Epithelial cell of esophagus (primary cell): ENCODE data around the gene INS.

Source experiments
- DNase-seq: peaks from one replicate; pipeline ENCODE4 v3.0.0; 2010; ENCODE audit warnings: low read depth
- H3K4me3 ChIP-seq: 2 replicates; pipeline ENCODE4 v1.5.1; 2011; ENCODE audit warnings: mild to moderate bottlenecking, low read length, control low read depth
- TF ChIP-seq, protein P1 (sequence below): IDR thresholded peaks from 2 replicates; pipeline ENCODE4 v1.5.1; 2011; ENCODE audit warnings: low read depth, mild to moderate bottlenecking, low read length, control low read depth, inconsistent platforms; ENCODE audit not compliant: insufficient read depth; ENCODE audit errors: missing control alignments

INS gene

DNA sequence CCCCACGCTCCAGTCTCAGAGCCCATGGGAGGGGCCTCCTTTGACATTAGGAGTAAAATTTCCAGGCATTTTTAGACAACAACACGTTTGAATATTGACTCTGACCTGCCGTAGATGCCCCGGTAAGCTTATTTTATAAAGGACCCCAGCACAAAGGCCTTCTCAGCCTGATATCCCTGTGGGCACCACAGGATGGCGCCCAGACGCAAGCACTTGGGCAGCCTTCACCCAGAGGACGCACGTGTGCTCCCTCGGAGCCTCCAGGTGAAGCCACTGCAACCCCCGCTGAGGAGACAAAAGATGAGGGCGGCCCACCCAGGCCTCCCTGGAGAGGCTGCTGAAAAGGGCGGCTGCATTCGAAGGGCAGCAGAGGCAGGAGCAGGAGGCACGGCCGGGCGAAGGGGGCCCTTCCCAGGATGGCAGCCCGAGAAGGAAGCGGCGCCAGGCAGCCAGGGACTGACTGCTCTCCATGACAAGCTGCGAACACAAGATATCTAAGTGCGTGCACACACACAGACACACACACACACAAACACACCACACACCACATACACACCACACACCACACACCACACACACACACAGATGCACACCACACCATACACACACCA, 25.8 kb upstream of the INS start:
- DNase-seq = peak; percentile 61
- H3K4me3 ChIP-seq = no peak overlapping the region
- TF ChIP-seq, protein P1, sequence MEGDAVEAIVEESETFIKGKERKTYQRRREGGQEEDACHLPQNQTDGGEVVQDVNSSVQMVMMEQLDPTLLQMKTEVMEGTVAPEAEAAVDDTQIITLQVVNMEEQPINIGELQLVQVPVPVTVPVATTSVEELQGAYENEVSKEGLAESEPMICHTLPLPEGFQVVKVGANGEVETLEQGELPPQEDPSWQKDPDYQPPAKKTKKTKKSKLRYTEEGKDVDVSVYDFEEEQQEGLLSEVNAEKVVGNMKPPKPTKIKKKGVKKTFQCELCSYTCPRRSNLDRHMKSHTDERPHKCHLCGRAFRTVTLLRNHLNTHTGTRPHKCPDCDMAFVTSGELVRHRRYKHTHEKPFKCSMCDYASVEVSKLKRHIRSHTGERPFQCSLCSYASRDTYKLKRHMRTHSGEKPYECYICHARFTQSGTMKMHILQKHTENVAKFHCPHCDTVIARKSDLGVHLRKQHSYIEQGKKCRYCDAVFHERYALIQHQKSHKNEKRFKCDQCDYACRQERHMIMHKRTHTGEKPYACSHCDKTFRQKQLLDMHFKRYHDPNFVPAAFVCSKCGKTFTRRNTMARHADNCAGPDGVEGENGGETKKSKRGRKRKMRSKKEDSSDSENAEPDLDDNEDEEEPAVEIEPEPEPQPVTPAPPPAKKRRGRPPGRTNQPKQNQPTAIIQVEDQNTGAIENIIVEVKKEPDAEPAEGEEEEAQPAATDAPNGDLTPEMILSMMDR = peak; percentile 71

GRCh38 chr11:2185324-2186085, 24.5 kb upstream of the INS start:
- DNase-seq = no peak
- TF ChIP-seq, protein P1 = no peak
- H3K4me3 ChIP-seq = no peak overlapping the region

- DNase-seq = no peak
- TF ChIP-seq, protein P1 = no peak
- H3K4me3 ChIP-seq = no peak overlapping the region
These were observed 21.9 kb upstream of the INS start for GRCh38 chr11:2182692-2183474.

DNA sequence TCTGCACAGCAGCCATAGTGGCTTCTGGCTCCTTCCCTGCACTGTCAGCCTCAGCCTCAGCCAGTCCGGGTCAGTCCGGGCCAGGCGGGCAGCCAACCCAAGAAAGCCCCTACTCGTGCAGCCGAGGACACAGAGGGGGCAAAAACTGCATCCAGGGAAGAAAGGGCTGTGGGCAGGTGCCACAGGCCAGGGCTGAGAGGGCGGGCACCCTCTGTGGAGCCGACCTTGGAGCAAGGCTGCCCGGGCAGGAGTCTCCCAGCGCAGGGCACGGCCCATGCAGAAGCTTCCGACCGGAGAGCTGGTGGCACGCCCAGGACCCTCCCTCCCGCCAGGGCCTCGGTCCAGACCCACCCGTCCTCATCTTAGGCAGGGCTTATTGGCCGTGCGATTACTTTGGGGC, 21.1 kb upstream of the INS start:
- no peak for DNase-seq
- H3K4me3 ChIP-seq = no peak overlapping the region
- TF ChIP-seq, protein P1 = no peak

DNA sequence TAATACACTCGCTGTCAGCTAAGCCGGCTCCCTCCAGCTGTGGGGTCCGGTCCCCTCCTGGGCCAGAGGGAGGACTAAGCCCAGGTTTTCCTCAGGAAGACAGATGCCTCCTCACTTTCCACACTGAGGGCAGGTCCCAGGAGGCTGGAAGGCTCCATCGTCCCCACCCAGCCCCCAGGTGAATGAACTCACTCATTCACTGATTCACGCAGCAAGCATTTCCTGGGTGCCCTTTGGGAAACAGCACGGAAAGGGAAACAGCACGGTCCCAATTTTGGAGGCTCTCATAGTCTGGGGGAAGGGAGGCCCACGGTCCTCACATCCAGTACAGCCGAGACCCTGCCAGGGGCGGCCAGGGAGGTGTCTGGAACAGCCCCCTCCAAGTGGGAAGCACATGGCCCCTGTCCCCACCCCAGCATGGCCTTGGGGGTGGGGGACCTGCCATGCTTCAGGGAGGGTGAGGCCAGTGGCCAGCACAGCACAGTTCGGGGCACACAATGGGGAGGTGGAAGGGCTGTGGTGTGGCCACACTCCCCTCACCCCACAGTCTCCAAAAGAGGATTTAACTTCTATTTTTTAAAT, 19.9 kb upstream of the INS start:
- DNase-seq = peak; percentile 83
- H3K4me3 ChIP-seq = no peak overlapping the region
- TF ChIP-seq, protein P1 = no peak

GRCh38 chr11:2180347-2180746, 19.3 kb upstream of the INS start:
- TF ChIP-seq, protein P1 = no peak
- H3K4me3 ChIP-seq = no peak overlapping the region
- no peak for DNase-seq
